ENCODE results near the gene MOBP.

- TF ChIP-seq CTCF (IDR thresholded peaks at IDR 0.05; ENCODE audit: low read length) (no peak), EZH2 (IDR thresholded peaks at IDR 0.05; ENCODE audit: borderline replicate concordance, low read length) (no peak)
These were observed 34.7 kb downstream of the MOBP start for GRCh38 chr3:39501968-39502837.
